ENCODE data around the gene SH2D1A. TPM values are rescaled to one million over a fixed set of nuclear protein-coding genes. Genes with fewer than 3 reads are reported as not detected.

SH2D1A gene
- polyA plus RNA-seq, 1 of the 3 experiments (the other 2 are of a cell fraction), result not detected

GRCh38 chrX:124378643-124379042 is 32.3 kb downstream of the SH2D1A start:
- Histone ChIP-seq H3F3A (replicated peaks; ENCODE audit: insufficient read depth) (no peaks in the 10 kb centered on the region), H3K79me2 (ENCODE audit: insufficient read depth) (no peaks in the 10 kb centered on the region), H3K27ac (ENCODE audit: low read depth in 2 of 2, low read length in 1 of 2) (no peak overlapping the region), H3K27me3 (ENCODE audit: insufficient read depth) (no peaks in the 10 kb centered on the region), H3K4me1 (ENCODE audit: control insufficient read depth in 1 of 2, insufficient read depth in 2 of 2, low read depth in 1 of 2, low read length in 1 of 2) (no peaks in the 10 kb centered on the region), H3K9me3 (no peaks in the 10 kb centered on the region), H2AFZ (ENCODE audit: low read depth) (no peak overlapping the region), H4K20me1 (ENCODE audit: insufficient read depth) (no peaks in the 10 kb centered on the region), H3K4me2 (no peak overlapping the region), H3K9ac (no peak overlapping the region), H3K4me3 (ENCODE audit: low read depth in 2 of 2, low read length in 1 of 2) (no peak overlapping the region), H3K9me2 (no peaks in the 10 kb centered on the region), H3K36me3 (replicated peaks in 1 of 2; ENCODE audit: control insufficient read depth in 1 of 2, insufficient read depth in 2 of 2, low read length in 1 of 2) (no peaks in the 10 kb centered on the region)
- CTCF ChIA-PET, result interaction anchor here (0.8 kb wide), 1 partner anchor 28 kb away, joined by 4 read pairs; no protein-coding TSS in a partner anchor
- POLR2A ChIA-PET, result interaction anchor here (0.5 kb wide), 1 partner anchor 1201 kb away, joined by 3 read pairs; no protein-coding TSS in a partner anchor
- DNase-seq, result no peak
- 42% methylated on average over 4 of the region's 4 CpGs for whole genome bisulfite sequencing (ENCODE audit: low lambda C conversion rate)
- TF ChIP-seq SMC3 (IDR thresholded peaks at IDR 0.05; ENCODE audit: low read depth, low read length), result no peak
- no peak for TF ChIP-seq YY1 (IDR thresholded peaks at IDR 0.05; ENCODE audit: low read depth)

- H3F3A ChIP-seq (replicated peaks; ENCODE audit: insufficient read depth), result no peaks in the 10 kb centered on the region
These were observed 37.0 kb downstream of the SH2D1A start for GRCh38 chrX:124383354-124383753.

GRCh38 chrX:124386401-124386800 is 40.0 kb downstream of the SH2D1A start:
- no peaks in the 10 kb centered on the region for H3K27me3 ChIP-seq (ENCODE audit: insufficient read depth)
- no peaks in the 10 kb centered on the region for H3K9me3 ChIP-seq
- H3K9me2 ChIP-seq, result no peaks in the 10 kb centered on the region
- H3K9ac ChIP-seq, result no peak overlapping the region
- DNase-seq, result no peak
- H4K20me1 ChIP-seq (ENCODE audit: insufficient read depth), result no peaks in the 10 kb centered on the region
- H3K4me2 ChIP-seq, result no peak overlapping the region
- H2AFZ ChIP-seq (ENCODE audit: low read depth), result no peak overlapping the region
- no peaks in the 10 kb centered on the region for H3K36me3 ChIP-seq (replicated peaks in 1 of 2; ENCODE audit: control insufficient read depth in 1 of 2, insufficient read depth in 2 of 2, low read length in 1 of 2)
- no peaks in the 10 kb centered on the region for H3K79me2 ChIP-seq (ENCODE audit: insufficient read depth)
- H3F3A ChIP-seq (replicated peaks; ENCODE audit: insufficient read depth), result no peaks in the 10 kb centered on the region
- no peak overlapping the region for H3K4me3 ChIP-seq (ENCODE audit: low read depth in 2 of 2, low read length in 1 of 2)
- H3K4me1 ChIP-seq (ENCODE audit: control insufficient read depth in 1 of 2, insufficient read depth in 2 of 2, low read depth in 1 of 2, low read length in 1 of 2), result no peaks in the 10 kb centered on the region
- 25% methylated on average over 5 of the region's 6 CpGs for WGBS (ENCODE audit: low lambda C conversion rate)
- TF ChIP-seq USF2 (IDR thresholded peaks at IDR 0.05; ENCODE audit: borderline replicate concordance, low read depth, low read length) (no peak), YY1 (IDR thresholded peaks at IDR 0.05; ENCODE audit: low read depth) (no peak), RAD21 (IDR thresholded peaks at IDR 0.05; ENCODE audit: low read length) (no peak), MEF2A (IDR thresholded peaks at IDR 0.05; ENCODE audit: borderline replicate concordance, low read depth) (no peak)
- ChIA-PET POLR2A (no interaction called here), CTCF (interaction anchor here (1.1 to 1.2 kb wide), 2 partner anchors 10 to 16 kb away, joined by 3 to 5 read pairs; no protein-coding TSS in a partner anchor)
- H3K27ac ChIP-seq (ENCODE audit: low read depth in 2 of 2, low read length in 1 of 2), result no peak overlapping the region

More at GRCh38 chrX:124383354-124383753, 37.0 kb downstream of the SH2D1A start:
- H4K20me1 ChIP-seq (ENCODE audit: insufficient read depth), result no peaks in the 10 kb centered on the region
- no peak overlapping the region for H3K4me2 ChIP-seq
- H3K27ac ChIP-seq (ENCODE audit: low read depth in 2 of 2, low read length in 1 of 2), result no peak overlapping the region
- TF ChIP-seq GABPA (IDR thresholded peaks at IDR 0.05; ENCODE audit: low read depth) (no peak), YY1 (IDR thresholded peaks at IDR 0.05; ENCODE audit: low read depth) (no peak), JUND (IDR thresholded peaks at IDR 0.05) (no peak), RAD21 (IDR thresholded peaks at IDR 0.05; ENCODE audit: low read length) (no peak), USF2 (IDR thresholded peaks at IDR 0.05; ENCODE audit: borderline replicate concordance, low read depth, low read length) (no peak), USF1 (IDR thresholded peaks at IDR 0.05; ENCODE audit: borderline replicate concordance, low read depth) (no peak), GATA2 (CRISPR knock-in tag; IDR thresholded peaks at IDR 0.05) (no peak), FOSL2 (IDR thresholded peaks at IDR 0.05; ENCODE audit: borderline replicate concordance, low read depth) (no peak)
- ChIA-PET CTCF (no interaction called here), POLR2A (no interaction called here)
- WGBS (ENCODE audit: low lambda C conversion rate), result 29% methylated on average over 4 of the region's 4 CpGs
- no peaks in the 10 kb centered on the region for H3K4me1 ChIP-seq (ENCODE audit: control insufficient read depth in 1 of 2, insufficient read depth in 2 of 2, low read depth in 1 of 2, low read length in 1 of 2)
- no peak overlapping the region for H3K9ac ChIP-seq
- H3K9me3 ChIP-seq, result no peaks in the 10 kb centered on the region
- H2AFZ ChIP-seq (ENCODE audit: low read depth), result no peak overlapping the region
- no peaks in the 10 kb centered on the region for H3K79me2 ChIP-seq (ENCODE audit: insufficient read depth)
- DNase-seq, result no peak
- no peaks in the 10 kb centered on the region for H3K27me3 ChIP-seq (ENCODE audit: insufficient read depth)
- no peaks in the 10 kb centered on the region for H3K9me2 ChIP-seq
- H3K4me3 ChIP-seq (ENCODE audit: low read depth in 2 of 2, low read length in 1 of 2), result no peak overlapping the region
- H3K36me3 ChIP-seq (replicated peaks in 1 of 2; ENCODE audit: control insufficient read depth in 1 of 2, insufficient read depth in 2 of 2, low read length in 1 of 2), result no peaks in the 10 kb centered on the region
